Measurements from ENCODE around the gene TMBIM1. TPM values are rescaled to one million over a fixed set of nuclear protein-coding genes. Genes with fewer than 3 reads are reported as not detected.

The TMBIM1 gene
- total RNA-seq, 4 donors from 2014 or later, result 131 to 238 (median 197) TPM

DNA sequence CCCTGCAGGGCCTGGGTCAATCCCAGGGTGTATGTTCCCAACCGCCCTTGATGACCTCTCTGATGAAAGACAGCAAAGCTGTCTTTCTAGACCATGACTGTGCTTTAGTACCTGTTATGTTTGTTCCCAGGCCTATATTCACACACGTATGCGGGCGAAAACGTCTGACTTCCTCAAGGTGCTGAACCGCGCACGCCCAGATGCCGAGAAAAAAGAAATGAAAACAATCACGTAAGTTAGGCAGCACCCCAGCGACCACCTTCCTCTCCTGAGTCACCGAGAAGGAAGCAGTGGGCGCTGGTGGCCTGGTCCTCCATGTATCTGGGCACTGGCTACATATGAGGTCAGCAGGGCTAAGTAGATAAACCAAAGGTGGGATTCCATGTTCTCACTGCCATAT is 42.6 kb downstream of the TMBIM1 start:
- Histone ChIP-seq H3K4me1 (peaks cover 0 to 1% (median 0%) of the 10 kb centered on the region in 4 donors), H3K36me3 (peaks cover 95 to 100% (median 100%) of the 10 kb centered on the region in 4 donors), H3K9me3 (no peaks in the 10 kb centered on the region), H3K27ac (replicated peaks in 1 of 4) (no peak overlapping the region), H3K27me3 (no peaks in the 10 kb centered on the region), H3K4me3 (no peak overlapping the region)
- no peak for TF ChIP-seq EP300 (IDR thresholded peaks at IDR 0.05)
- TF ChIP-seq POLR2AphosphoS5 (IDR thresholded peaks at IDR 0.05), result no peak
- TF ChIP-seq, protein P1, sequence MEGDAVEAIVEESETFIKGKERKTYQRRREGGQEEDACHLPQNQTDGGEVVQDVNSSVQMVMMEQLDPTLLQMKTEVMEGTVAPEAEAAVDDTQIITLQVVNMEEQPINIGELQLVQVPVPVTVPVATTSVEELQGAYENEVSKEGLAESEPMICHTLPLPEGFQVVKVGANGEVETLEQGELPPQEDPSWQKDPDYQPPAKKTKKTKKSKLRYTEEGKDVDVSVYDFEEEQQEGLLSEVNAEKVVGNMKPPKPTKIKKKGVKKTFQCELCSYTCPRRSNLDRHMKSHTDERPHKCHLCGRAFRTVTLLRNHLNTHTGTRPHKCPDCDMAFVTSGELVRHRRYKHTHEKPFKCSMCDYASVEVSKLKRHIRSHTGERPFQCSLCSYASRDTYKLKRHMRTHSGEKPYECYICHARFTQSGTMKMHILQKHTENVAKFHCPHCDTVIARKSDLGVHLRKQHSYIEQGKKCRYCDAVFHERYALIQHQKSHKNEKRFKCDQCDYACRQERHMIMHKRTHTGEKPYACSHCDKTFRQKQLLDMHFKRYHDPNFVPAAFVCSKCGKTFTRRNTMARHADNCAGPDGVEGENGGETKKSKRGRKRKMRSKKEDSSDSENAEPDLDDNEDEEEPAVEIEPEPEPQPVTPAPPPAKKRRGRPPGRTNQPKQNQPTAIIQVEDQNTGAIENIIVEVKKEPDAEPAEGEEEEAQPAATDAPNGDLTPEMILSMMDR (IDR thresholded peaks at IDR 0.05), result no peak
- TF ChIP-seq POLR2A (IDR thresholded peaks at IDR 0.05; ENCODE audit: low read depth), result no peak
- WGBS, result 93% methylated on average over 13 of the region's 13 CpGs
- intact Hi-C loops (cut with DNase I), result no loop called here
- no peak for DNase-seq (ENCODE audit: extremely low spot score)

DNA sequence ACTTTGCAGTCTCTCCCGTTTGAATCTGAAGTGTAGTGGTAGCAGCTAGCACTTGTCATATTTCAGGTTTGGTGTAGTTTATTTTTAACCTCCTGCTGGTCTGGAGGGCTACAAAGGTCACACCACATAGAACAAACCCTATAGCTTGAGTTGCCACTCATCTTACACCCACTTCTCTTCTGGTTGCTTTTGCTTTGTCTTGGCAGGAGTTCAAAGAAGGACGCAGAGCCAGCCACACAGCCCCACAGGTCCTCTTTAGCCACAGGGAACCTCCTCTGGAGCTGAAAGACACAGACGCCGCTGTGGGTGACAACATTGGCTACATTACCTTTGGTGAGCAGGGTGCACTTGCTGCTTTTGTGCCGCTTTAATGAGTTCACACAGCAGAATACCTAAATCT is 47.1 kb downstream of the TMBIM1 start:
- TF ChIP-seq, protein P1 (IDR thresholded peaks at IDR 0.05), result no peak
- Histone ChIP-seq H3K4me1 (peaks cover 0 to 15% (median 0%) of the 10 kb centered on the region in 4 donors), H3K9me3 (no peaks in the 10 kb centered on the region), H3K27ac (replicated peaks in 1 of 4) (no peak overlapping the region), H3K27me3 (no peaks in the 10 kb centered on the region), H3K36me3 (peaks cover 69 to 99% (median 87%) of the 10 kb centered on the region in 4 donors), H3K4me3 (no peak overlapping the region)
- intact Hi-C loops (cut with DNase I), result no loop called here
- 73% methylated on average over 4 of the region's 5 CpGs for WGBS
- DNase-seq (ENCODE audit: extremely low spot score), result no peak

- WGBS, result 91% methylated on average over 2 of the region's 2 CpGs
- no peaks in the 10 kb centered on the region for H3K9me3 ChIP-seq
- H3K27ac ChIP-seq (replicated peaks in 1 of 4), result no peak overlapping the region
- intact Hi-C loops (cut with DNase I), result no loop called here
- DNase-seq (ENCODE audit: extremely low spot score), result no peak
- H3K4me1 ChIP-seq, result peaks cover 0 to 15% (median 0%) of the 10 kb centered on the region in 4 donors
- peaks cover 69 to 99% (median 87%) of the 10 kb centered on the region in 4 donors for H3K36me3 ChIP-seq
- TF ChIP-seq, protein P1 (IDR thresholded peaks at IDR 0.05), result no peak
- no peaks in the 10 kb centered on the region for H3K27me3 ChIP-seq
- no peak overlapping the region for H3K4me3 ChIP-seq
Measured at GRCh38 chr2:218244665-218245064, 47.6 kb downstream of the TMBIM1 start.

DNA sequence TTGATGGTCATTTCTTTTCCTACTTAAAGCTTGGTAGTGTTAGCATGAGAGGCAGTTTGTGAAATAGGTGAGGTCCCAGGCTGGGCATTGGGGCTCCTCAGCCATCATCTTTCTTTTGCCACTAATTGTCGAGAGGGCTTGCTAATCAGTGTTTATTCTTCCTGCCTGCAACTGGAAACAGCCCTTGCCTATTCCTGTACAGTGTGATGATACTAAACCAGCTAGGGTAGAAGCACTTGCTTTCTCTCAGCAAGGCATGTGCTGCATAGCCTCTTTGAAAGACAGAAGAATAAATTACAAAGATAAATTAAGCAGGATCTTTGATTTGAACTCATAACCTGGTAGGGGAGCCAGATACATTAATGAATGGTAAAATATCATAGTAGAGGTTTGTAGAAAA is 48.1 kb downstream of the TMBIM1 start:
- Histone ChIP-seq H3K4me1 (peaks cover 0 to 15% (median 0%) of the 10 kb centered on the region in 4 donors), H3K4me3 (no peak overlapping the region), H3K36me3 (peaks cover 69 to 99% (median 87%) of the 10 kb centered on the region in 4 donors), H3K27ac (replicated peaks in 1 of 4) (no peak overlapping the region), H3K27me3 (no peaks in the 10 kb centered on the region), H3K9me3 (no peaks in the 10 kb centered on the region)
- intact Hi-C loops (cut with DNase I), result no loop called here
- no peak for DNase-seq (ENCODE audit: extremely low spot score)
- TF ChIP-seq EP300 (IDR thresholded peaks at IDR 0.05) (no peak), POLR2A (IDR thresholded peaks at IDR 0.05; ENCODE audit: low read depth) (no peak), POLR2AphosphoS5 (IDR thresholded peaks at IDR 0.05) (no peak)
- TF ChIP-seq, protein P1 (IDR thresholded peaks at IDR 0.05), result no peak
- WGBS, result 83% methylated on average over 1 of the region's 1 CpG

DNA sequence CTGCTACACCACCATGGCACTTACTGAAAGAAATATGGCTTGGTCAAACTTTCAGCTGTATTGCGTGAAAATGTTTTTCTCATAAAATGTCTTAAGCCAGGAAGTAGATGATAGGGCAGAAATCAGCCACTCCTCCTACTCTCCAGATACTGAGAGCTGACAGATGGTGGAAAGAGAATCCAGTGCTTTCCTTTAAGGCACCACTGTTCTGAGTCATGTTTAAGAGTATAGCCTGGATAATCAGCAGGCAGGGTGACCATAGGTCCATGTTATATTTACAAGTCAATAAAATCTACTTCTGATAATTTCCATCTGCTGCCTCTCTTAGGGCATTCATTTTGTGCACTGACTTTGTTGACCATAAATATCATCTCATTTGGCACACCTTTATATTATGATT is 53.4 kb downstream of the TMBIM1 start:
- Histone ChIP-seq H3K36me3 (peaks cover 62 to 97% (median 84%) of the 10 kb centered on the region in 4 donors), H3K27me3 (no peaks in the 10 kb centered on the region), H3K27ac (replicated peaks in 1 of 4) (no peak overlapping the region), H3K9me3 (no peaks in the 10 kb centered on the region), H3K4me3 (no peak overlapping the region), H3K4me1 (peaks cover 0 to 7% (median 3%) of the 10 kb centered on the region in 4 donors)
- 89% methylated on average over 1 of the region's 1 CpG for WGBS
- TF ChIP-seq POLR2A (IDR thresholded peaks at IDR 0.05; ENCODE audit: low read depth), result no peak
- TF ChIP-seq EP300 (IDR thresholded peaks at IDR 0.05), result no peak
- TF ChIP-seq POLR2AphosphoS5 (IDR thresholded peaks at IDR 0.05), result no peak
- DNase-seq (ENCODE audit: extremely low spot score), result no peak
- intact Hi-C loops (cut with DNase I), result no loop called here

Data from esophagus muscularis mucosa (tissue), 4 donors.